NB4 (cell line): ENCODE data around the gene NCDN.

Source experiments
- DNase-seq: peaks from one replicate; pipeline ENCODE4 v3.0.0; 2010; ENCODE audit warnings: low read depth
- H3K4me3 ChIP-seq: one replicate; pipeline ENCODE4 v1.5.1; 2011; ENCODE audit warnings: mild to moderate bottlenecking, low read depth, low read length, moderate library complexity
- MYC ChIP-seq: IDR thresholded peaks from 2 replicates; pipeline ENCODE4 v1.6.1; 2011; ENCODE audit warnings: low read depth, low read length
- POLR2A ChIP-seq: IDR thresholded peaks from 2 replicates; pipeline ENCODE4 v1.6.1; 2011; ENCODE audit warnings: mild to moderate bottlenecking; ENCODE audit not compliant: insufficient read length; ENCODE audit errors: extremely low read depth
- TF ChIP-seq, protein P1 (sequence below): IDR thresholded peaks from one replicate; pipeline ENCODE4 v1.5.1; 2012; ENCODE audit warnings: low read depth, low read length
- TF ChIP-seq, protein P2 (sequence below): IDR thresholded peaks from 2 replicates; pipeline ENCODE4 v1.6.1; 2011; ENCODE audit warnings: low read depth, low read length

The NCDN gene

DNA sequence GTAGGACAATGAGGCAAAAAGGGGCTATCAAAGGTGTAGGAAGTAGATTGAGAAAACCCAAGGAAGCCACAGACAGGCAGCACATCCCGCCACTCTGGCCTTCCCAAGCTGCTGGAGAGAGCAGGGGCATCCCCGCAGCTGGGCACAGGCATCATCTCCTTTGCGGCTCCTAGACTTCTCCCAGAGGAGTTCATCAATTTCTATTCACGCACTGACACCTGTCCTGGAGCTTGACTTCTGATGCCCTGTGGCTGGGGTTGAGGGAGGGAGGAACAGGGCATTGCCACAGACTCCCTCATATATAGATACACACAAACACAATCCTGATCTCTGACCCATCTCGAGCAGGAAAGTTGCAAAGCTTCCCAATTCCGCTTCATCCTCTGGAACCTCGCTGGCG is 13.7 kb downstream of the NCDN start:
- TF ChIP-seq, protein P1, sequence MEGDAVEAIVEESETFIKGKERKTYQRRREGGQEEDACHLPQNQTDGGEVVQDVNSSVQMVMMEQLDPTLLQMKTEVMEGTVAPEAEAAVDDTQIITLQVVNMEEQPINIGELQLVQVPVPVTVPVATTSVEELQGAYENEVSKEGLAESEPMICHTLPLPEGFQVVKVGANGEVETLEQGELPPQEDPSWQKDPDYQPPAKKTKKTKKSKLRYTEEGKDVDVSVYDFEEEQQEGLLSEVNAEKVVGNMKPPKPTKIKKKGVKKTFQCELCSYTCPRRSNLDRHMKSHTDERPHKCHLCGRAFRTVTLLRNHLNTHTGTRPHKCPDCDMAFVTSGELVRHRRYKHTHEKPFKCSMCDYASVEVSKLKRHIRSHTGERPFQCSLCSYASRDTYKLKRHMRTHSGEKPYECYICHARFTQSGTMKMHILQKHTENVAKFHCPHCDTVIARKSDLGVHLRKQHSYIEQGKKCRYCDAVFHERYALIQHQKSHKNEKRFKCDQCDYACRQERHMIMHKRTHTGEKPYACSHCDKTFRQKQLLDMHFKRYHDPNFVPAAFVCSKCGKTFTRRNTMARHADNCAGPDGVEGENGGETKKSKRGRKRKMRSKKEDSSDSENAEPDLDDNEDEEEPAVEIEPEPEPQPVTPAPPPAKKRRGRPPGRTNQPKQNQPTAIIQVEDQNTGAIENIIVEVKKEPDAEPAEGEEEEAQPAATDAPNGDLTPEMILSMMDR = no peak
- TF ChIP-seq MYC = no peak
- TF ChIP-seq, protein P2, sequence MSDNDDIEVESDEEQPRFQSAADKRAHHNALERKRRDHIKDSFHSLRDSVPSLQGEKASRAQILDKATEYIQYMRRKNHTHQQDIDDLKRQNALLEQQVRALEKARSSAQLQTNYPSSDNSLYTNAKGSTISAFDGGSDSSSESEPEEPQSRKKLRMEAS = no peak
- TF ChIP-seq POLR2A = no peak
- no peak for DNase-seq
- no peak overlapping the region for H3K4me3 ChIP-seq

DNA sequence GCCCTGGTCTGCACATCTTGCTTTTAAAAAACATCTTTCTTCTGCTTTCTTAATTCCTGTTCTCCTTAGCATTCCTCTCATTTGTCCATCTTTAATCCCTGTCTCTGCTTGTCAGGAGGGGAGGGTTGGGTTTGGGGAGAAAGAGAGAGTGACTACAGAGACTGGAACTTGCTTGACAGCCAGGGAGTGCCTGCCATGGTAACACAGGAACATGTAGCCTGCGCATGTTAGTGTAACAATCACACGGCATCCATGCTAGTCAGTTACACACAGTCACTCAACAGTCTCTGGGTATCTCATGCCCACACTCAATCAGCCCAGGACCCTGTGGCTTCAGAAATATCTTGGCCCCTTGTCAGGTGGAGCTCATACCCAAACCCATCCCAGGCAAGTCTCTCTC is 14.7 kb downstream of the NCDN start:
- TF ChIP-seq POLR2A (no peak), MYC (no peak)
- TF ChIP-seq, protein P2 = no peak
- TF ChIP-seq, protein P1 = no peak
- DNase-seq = no peak
- no peak overlapping the region for H3K4me3 ChIP-seq

DNA sequence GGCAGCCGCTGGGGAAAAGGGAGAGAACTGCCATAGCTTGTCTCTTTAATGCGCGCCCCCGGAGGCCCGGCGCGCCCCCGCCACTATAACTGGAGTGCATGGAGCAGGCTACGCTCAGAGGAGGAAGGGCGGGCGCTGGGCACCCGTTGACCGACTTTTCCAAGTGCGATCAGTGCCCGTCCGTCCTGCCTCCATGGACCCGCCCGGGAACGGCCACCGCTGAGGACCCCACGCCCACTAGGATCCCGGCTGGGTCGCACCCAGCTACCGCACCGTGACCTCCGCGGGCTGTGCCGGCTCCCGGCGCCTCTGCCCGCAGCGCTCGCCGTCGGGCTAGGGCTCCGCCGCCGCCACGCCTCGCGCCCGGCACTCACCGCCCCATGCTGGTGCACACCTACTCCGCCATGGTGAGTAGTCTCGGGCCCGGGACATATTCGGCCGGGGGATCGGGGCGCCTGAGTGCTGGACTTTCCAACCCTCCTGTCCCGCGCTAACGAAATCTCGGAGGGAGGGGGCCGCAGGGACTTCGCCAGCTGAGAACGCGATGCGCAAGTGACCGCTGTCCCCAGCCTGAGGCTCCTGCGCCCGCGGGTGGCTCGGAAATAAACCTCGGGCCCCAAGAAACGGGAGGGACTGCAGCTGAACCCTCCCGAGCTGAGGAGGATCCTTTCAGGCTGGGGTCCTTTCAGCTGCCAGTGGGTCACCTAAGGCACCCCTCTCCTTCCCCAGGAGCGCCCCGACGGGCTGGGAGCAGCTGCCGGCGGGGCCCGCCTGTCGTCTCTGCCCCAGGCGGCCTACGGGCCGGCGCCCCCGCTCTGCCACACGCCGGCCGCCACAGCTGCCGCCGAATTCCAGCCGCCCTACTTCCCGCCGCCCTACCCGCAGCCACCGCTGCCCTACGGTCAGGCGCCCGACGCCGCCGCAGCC is 15.9 kb downstream of the NCDN start, which contains the start of gene TFAP2E:
TSS of gene TFAP2E (plus strand) at position 117 of the 927 bp plus-strand sequence. CDS start at position 381, 264 bp downstream.
- H3K4me3 ChIP-seq = no peak within 1 kb of the TSS
- DNase-seq = no peak

DNA sequence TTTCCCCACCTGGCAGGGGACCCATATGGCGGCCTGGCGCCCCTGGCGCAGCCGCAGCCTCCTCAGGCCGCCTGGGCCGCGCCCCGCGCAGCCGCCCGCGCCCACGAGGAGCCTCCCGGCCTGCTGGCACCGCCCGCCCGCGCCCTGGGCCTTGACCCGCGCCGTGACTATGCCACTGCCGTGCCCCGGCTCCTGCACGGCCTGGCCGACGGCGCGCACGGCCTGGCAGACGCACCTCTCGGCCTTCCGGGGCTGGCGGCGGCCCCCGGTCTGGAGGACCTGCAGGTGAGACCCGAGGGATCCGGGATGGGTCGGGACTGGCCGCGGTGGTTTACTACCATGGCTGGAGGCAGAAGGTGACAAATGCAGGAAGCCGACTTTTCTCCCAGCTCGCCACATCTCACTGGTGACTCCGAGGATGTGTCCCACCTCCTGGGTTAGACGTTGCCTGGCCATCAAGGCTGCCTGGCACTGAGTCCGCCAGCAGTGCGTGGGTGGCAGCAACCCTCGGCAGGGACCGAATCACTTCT is 16.6 kb downstream of the NCDN start:
- no peak overlapping the region for H3K4me3 ChIP-seq
- DNase-seq = no peak
- TF ChIP-seq MYC (no peak), POLR2A (no peak)
- TF ChIP-seq, protein P2 = no peak
- TF ChIP-seq, protein P1 = no peak

More for the DNA sequence above, 15.9 kb downstream of the NCDN start, which contains the start of gene TFAP2E:
- TF ChIP-seq POLR2A (no peak), MYC (no peak)
- TF ChIP-seq, protein P2 = no peak
- TF ChIP-seq, protein P1 = no peak

DNA sequence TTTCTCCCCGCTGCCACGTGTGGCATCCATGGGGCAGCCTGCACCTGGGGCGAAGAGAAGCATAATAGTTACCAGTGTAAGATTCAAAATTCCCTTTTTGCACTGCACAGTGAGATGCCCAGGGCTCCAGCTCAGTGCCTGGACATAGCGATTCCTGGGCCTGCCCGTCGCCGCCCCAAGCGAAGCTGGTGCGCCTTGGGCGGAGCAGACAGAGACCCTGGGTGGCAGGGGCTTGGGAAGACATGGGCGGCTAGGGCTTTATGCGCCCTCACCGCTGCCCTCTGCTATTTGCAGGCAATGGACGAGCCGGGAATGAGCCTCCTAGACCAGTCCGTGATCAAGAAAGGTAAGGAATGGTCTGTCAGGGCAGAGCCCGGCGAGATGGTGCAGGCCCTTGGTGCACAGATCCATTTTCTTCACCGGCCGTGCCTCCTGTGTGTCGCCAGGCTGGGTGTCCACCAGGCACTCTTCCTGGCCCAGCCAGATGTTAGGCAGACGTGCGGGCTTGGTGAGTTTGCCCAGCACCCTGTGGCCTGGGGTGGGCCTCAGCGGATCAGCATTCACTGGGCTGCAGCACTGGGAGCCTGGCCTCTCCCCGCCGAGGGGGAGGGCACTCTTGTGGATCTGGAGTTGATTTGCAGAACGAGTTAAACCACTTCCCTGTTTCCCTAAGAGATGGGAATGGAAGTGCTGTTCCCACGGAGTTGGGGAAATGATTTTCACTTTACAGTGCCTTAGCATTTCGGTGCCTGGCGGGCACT is 17.2 kb downstream of the NCDN start:
- no peak for DNase-seq
- TF ChIP-seq, protein P2 = no peak
- TF ChIP-seq POLR2A (no peak), MYC (no peak)
- TF ChIP-seq, protein P1 = no peak
- H3K4me3 ChIP-seq = no peak overlapping the region
